ENCODE data around the gene WDR46. TPM values are rescaled to one million over a fixed set of nuclear protein-coding genes. Genes with fewer than 3 reads are reported as not detected.

WDR46 gene
- total and polyA plus RNA-seq, 10 of the 15 experiments (the other 5 are each of a cell fraction or from before 2014, with no cell fraction given): 10.1 to 147 (median 86.0) TPM

DNA sequence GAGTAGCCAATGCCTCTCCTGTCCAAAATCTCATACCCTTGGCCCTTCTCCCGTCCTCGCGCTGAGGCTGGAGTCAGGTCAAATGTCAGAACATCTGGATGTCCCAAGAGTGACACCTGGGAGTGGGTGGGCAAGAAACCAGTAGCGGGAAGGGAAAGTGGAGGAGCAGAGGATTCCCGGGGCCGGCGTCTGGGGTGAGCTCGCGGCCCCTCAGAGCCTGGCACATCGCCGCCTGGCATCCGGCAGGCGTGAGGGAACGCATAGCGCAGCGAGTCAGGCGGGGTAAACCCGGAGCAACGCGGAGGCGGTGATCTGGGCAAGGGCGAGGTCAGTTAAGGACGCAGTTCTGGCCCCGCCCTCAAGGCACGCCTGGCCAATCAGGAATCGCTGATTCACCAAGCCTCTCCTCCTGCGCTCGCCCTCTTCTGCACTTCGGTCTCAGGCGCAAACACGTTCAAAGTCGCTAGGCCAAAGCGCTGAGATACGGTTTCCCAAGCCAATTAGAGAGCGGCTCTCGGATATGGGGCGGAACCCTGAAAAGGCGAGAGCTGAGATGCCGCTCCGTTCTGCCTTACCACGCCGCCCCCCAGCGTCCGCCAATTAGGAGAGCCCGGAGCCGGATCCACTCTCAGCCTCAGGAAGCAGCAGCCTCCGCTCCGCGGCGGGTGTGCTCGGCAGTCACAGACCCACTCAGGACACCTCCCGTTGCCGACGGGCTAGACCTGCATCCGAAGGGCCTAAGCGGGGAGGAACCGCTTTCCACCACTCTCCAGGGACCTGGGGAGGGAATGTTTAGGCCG lies 39.9 kb downstream of the WDR46 start (continued):
- peak; percentile 97 for TF ChIP-seq PKNOX1 (IDR thresholded peaks at IDR 0.05)

DNA sequence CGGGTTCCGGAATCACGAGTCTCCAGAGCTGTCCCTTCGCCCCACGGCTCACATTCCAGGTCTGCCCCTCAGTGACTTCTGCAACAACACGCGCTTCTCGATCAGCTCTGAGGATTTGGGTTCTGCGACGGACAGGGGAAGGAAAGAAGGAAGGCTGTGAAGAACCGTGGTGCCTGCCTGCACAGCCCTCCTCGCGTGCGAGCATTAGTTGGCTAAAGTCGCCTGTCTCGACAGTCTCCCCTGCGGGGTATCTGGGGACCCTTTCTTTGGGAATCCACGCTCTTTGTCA lies 40.5 kb downstream of the WDR46 start:
- peak overlapping the region; percentile 51 for H3K27ac ChIP-seq (ENCODE audit: control insufficient read depth, insufficient read depth)
- BruUV-seq (replicated peaks): TSS peak; percentile 65
- ChIA-PET SMC1A (ENCODE audit: uncharacterized antibody, unreplicated experiment) (interaction anchor here (0.9 to 4.2 kb wide), 24 partner anchors 19 to 362 kb away, joined by 3 to 34 read pairs (median 5); partner anchors contain the start of genes HLA-DMA, HLA-DOA, RPS18 and RXRB), POLR2A (interaction anchor here (0.7 to 5.2 kb wide), 19 partner anchors 22 to 231 kb away, joined by 3 to 40 read pairs (median 5); partner anchors contain the start of genes B3GALT4, HLA-DPA1, HLA-DPB1 and PFDN6), CTCF (interaction anchor here (0.6 to 5.5 kb wide), 56 partner anchors 9 to 523 kb away, joined by 3 to 53 read pairs (median 7); partner anchors contain the start of genes B3GALT4, HLA-DPB1, HSD17B8 and RGL2), RAD21 (ENCODE audit: unreplicated experiment) (interaction anchor here (0.8 to 3.5 kb wide), 26 partner anchors 9 to 295 kb away, joined by 3 to 25 read pairs (median 9); partner anchors contain the start of genes HLA-DMA, HLA-DPA1, HLA-DPB1 and HSD17B8)
- ATAC-seq: peak; percentile 5
- H3K4me2 ChIP-seq (ENCODE audit: control insufficient read depth, insufficient read depth): peak overlapping the region; percentile 96
- 2% methylated on average over 18 of the region's 18 CpGs for WGBS (ENCODE audit: insufficient coverage, insufficient replicate concordance, low lambda C conversion rate, missing lambda C conversion rate)
- intact Hi-C loops (cut with micrococcal nuclease; ENCODE audit: unreplicated experiment) (loop anchor here (1.0 to 5.0 kb wide), 4 partner anchors 43 to 246 kb away; no protein-coding TSS in a partner anchor), in situ Hi-C loops (cut with MboI) (loop anchor here (5.0 kb wide), 2 partner anchors 131 to 246 kb away; no protein-coding TSS in a partner anchor)
- peak overlapping the region; percentile 38; the same call in 1 of the 2 replicates for H3K9ac ChIP-seq (ENCODE audit: control insufficient read depth, insufficient read depth, low read length)
- H3K79me2 ChIP-seq (ENCODE audit: control insufficient read depth, insufficient read depth, low read length): peaks cover 13% of the 10 kb centered on the region
- peaks cover 10% of the 10 kb centered on the region for H3K4me1 ChIP-seq (ENCODE audit: control insufficient read depth, insufficient read depth, low read length)
- H2AFZ ChIP-seq (ENCODE audit: control insufficient read depth, low read depth, low read length): peak overlapping the region; percentile 84
- peaks cover 2 to 12% of the 10 kb centered on the region in 2 experiments; a peak in 2 of 4 replicates for H3K36me3 ChIP-seq (ENCODE audit: control insufficient read depth in 2 of 2, insufficient read depth in 2 of 2, low read length in 1 of 2)
- FAIRE-seq: no peak
- H4K20me1 ChIP-seq (ENCODE audit: control insufficient read depth, insufficient read depth): no peaks in the 10 kb centered on the region
- no peaks in the 10 kb centered on the region for H3K27me3 ChIP-seq (replicated peaks in 1 of 2; ENCODE audit: control insufficient read depth in 2 of 2, insufficient read depth in 2 of 2, low read length in 1 of 2)
- peak overlapping the region; percentile 78 for H3K4me3 ChIP-seq
- DNase-seq (ENCODE audit: low read depth, low spot score): no peak
- H3K9me3 ChIP-seq (replicated peaks; ENCODE audit: control insufficient read depth, insufficient read depth, low read length): no peaks in the 10 kb centered on the region
- TF ChIP-seq RB1 (IDR thresholded peaks at IDR 0.05; ENCODE audit: borderline replicate concordance) (no peak), MTA2 (IDR thresholded peaks at IDR 0.05; ENCODE audit: low read depth) (no peak), RCOR1 (conservative IDR thresholded peaks at IDR 0.05; ENCODE audit: low read depth, low read length) (no peak), USF1 (IDR thresholded peaks at IDR 0.05; ENCODE audit: borderline replicate concordance, extremely low read length, insufficient read depth, low read depth, low read length) (no peak), PML (IDR thresholded peaks at IDR 0.05; ENCODE audit: low read length) (no peak), SREBF2 (IDR thresholded peaks at IDR 0.05; ENCODE audit: low read length) (no peak), TCF7 (IDR thresholded peaks at IDR 0.05; ENCODE audit: borderline replicate concordance) (no peak), POLR2AphosphoS5 (IDR thresholded peaks at IDR 0.05; ENCODE audit: low read length) (no peak), IKZF1 (conservative IDR thresholded peaks at IDR 0.05) (peak; percentile 30; the same call in 1 of the 2 replicates), STAT3 (IDR thresholded peaks at IDR 0.05; ENCODE audit: low read depth, low read length) (no peak), SP1 (IDR thresholded peaks at IDR 0.05; ENCODE audit: low read depth, low read length) (no peak), BACH1 (IDR thresholded peaks at IDR 0.05; ENCODE audit: borderline replicate concordance) (0 out of 2 replicates have a peak, but pooled peaks have one; percentile 5), RUNX3 (IDR thresholded peaks at IDR 0.05; ENCODE audit: low read length) (no peak)
- TF ChIP-seq, protein P1, sequence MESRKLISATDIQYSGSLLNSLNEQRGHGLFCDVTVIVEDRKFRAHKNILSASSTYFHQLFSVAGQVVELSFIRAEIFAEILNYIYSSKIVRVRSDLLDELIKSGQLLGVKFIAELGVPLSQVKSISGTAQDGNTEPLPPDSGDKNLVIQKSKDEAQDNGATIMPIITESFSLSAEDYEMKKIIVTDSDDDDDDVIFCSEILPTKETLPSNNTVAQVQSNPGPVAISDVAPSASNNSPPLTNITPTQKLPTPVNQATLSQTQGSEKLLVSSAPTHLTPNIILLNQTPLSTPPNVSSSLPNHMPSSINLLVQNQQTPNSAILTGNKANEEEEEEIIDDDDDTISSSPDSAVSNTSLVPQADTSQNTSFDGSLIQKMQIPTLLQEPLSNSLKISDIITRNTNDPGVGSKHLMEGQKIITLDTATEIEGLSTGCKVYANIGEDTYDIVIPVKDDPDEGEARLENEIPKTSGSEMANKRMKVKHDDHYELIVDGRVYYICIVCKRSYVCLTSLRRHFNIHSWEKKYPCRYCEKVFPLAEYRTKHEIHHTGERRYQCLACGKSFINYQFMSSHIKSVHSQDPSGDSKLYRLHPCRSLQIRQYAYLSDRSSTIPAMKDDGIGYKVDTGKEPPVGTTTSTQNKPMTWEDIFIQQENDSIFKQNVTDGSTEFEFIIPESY (IDR thresholded peaks at IDR 0.05): no peak
- TF ChIP-seq, protein P2, sequence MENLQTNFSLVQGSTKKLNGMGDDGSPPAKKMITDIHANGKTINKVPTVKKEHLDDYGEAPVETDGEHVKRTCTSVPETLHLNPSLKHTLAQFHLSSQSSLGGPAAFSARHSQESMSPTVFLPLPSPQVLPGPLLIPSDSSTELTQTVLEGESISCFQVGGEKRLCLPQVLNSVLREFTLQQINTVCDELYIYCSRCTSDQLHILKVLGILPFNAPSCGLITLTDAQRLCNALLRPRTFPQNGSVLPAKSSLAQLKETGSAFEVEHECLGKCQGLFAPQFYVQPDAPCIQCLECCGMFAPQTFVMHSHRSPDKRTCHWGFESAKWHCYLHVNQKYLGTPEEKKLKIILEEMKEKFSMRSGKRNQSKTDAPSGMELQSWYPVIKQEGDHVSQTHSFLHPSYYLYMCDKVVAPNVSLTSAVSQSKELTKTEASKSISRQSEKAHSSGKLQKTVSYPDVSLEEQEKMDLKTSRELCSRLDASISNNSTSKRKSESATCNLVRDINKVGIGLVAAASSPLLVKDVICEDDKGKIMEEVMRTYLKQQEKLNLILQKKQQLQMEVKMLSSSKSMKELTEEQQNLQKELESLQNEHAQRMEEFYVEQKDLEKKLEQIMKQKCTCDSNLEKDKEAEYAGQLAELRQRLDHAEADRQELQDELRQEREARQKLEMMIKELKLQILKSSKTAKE (IDR thresholded peaks at IDR 0.05; ENCODE audit: low read depth, poor library complexity, severe bottlenecking): peak; percentile 1

Data from GM12878 (cell line).